Astrocyte (in vitro differentiated cells and primary cell): ENCODE measurements around the gene TEKT3. TPM values are rescaled to one million over a fixed set of nuclear protein-coding genes. Genes with fewer than 3 reads are reported as not detected.
A peak's percentile ranks its signal among the peaks of the same experiment; 100 is the strongest.

ENCODE experiments used
- DNase-seq: peaks from one replicate; pipeline ENCODE4 v3.0.0-alpha.2; 2010; ENCODE audit warnings: low read depth
- FAIRE-seq: peaks from 2 replicates; lab custom pipeline; 2011; peaks lifted over from hg19 to GRCh38; lab: Jason Lieb, UNC
- H2AFZ ChIP-seq: 2 replicates; pipeline ENCODE4 v1.6.0; 2012; ENCODE audit warnings: low read depth, low read length, inconsistent platforms
- H3K27ac ChIP-seq: 2 replicates; pipeline ENCODE4 v1.5.1; 2011; ENCODE audit warnings: low read depth, low read length, inconsistent platforms
- H3K27me3 ChIP-seq: 2 replicates; pipeline ENCODE4 v1.6.0; 2011; ENCODE audit warnings: low read length, inconsistent platforms; ENCODE audit not compliant: insufficient read depth
- H3K36me3 ChIP-seq: 2 replicates; pipeline ENCODE4 v1.5.1; 2011; ENCODE audit warnings: low read length, inconsistent platforms; ENCODE audit not compliant: insufficient read depth
- H3K4me1 ChIP-seq: 2 replicates; pipeline ENCODE4 v1.5.1; 2011; ENCODE audit warnings: low read length, inconsistent platforms; ENCODE audit not compliant: insufficient read depth
- H3K4me2 ChIP-seq: 2 replicates; pipeline ENCODE4 v1.6.0; 2012; ENCODE audit warnings: low read length, inconsistent platforms
- H3K4me3 ChIP-seq: 2 replicates; pipeline ENCODE4 v1.5.1; 2011; ENCODE audit warnings: low read depth, mild to moderate bottlenecking, low read length, inconsistent platforms; ENCODE audit not compliant: insufficient read depth
- H3K79me2 ChIP-seq: 2 replicates; pipeline ENCODE4 v1.6.0; 2012; ENCODE audit warnings: mild to moderate bottlenecking, low read length, inconsistent platforms; ENCODE audit not compliant: insufficient read depth
- H3K9ac ChIP-seq: 2 replicates; pipeline ENCODE4 v1.6.0; 2012; ENCODE audit warnings: mild to moderate bottlenecking, low read length, inconsistent platforms
- H3K9me3 ChIP-seq: 2 replicates; pipeline ENCODE4 v1.5.1; 2012; ENCODE audit warnings: low read depth, mild to moderate bottlenecking, low read length, inconsistent platforms; ENCODE audit not compliant: insufficient read depth
- H4K20me1 ChIP-seq: 2 replicates; pipeline ENCODE4 v1.6.0; 2012; ENCODE audit warnings: low read length, inconsistent platforms; ENCODE audit not compliant: insufficient read depth
- H3K27ac Mint-ChIP-seq: one replicate; pipeline ENCODE4 v1.8.0; 2021; ENCODE audit warnings: mild to moderate bottlenecking, mixed read lengths; ENCODE audit not compliant: unreplicated experiment
- H3K27me3 Mint-ChIP-seq: one replicate; pipeline ENCODE4 v1.8.0; 2021; ENCODE audit warnings: low read depth, mixed read lengths; ENCODE audit not compliant: unreplicated experiment
- H3K36me3 Mint-ChIP-seq: one replicate; pipeline ENCODE4 v1.8.0; 2021; ENCODE audit warnings: low read depth, mixed read lengths; ENCODE audit not compliant: unreplicated experiment
- H3K4me1 Mint-ChIP-seq: one replicate; pipeline ENCODE4 v1.8.0; 2021; ENCODE audit warnings: low read depth, mixed read lengths; ENCODE audit not compliant: unreplicated experiment
- H3K4me3 Mint-ChIP-seq: one replicate; pipeline ENCODE4 v1.8.0; 2021; ENCODE audit warnings: mild to moderate bottlenecking, moderate library complexity, mixed read lengths; ENCODE audit not compliant: unreplicated experiment
- H3K9me3 Mint-ChIP-seq: one replicate; pipeline ENCODE4 v1.8.0; 2021; ENCODE audit warnings: mild to moderate bottlenecking, mixed read lengths; ENCODE audit not compliant: unreplicated experiment
- EZH2 ChIP-seq: IDR thresholded peaks from 2 replicates; pipeline ENCODE4 v1.6.1; 2012; ENCODE audit warnings: mild to moderate bottlenecking, low read length, inconsistent platforms; ENCODE audit not compliant: insufficient read depth
- total RNA-seq: library from RNA; stranded (reverse); gene quantifications from 2 replicates; pipeline ENCODE4 v1.2.1, GENCODE V29; 2021
- TF ChIP-seq, protein P1 (sequence below): IDR thresholded peaks from 2 replicates; pipeline ENCODE4 v1.5.1; 2011; ENCODE audit warnings: low read depth, mild to moderate bottlenecking, inconsistent platforms, low read length, moderate library complexity; ENCODE audit not compliant: insufficient read depth

The TEKT3 gene
- total RNA-seq, 1 donor from 2014 or later = not detected

DNA sequence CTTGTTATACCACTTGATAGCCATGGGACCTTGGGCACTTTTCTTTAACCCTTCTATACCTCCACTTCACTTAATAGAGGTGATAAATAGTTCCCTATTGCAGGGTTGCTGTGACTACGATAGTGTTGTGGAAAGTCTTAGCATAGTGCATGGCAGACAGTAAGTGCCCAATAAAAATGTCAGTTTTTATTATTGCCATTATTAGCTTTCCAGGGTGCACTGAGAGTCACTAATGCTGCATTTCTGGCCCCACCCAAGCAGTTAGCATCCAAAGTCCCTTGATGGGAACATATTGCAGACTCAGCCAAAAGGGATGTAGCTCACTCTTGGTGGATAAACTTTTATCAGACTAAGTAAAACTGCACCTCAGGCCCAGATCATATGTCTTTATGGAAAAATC, 41.5 kb upstream of the TEKT3 start:
- Mint-ChIP-seq H3K4me3 (no peak overlapping the region), H3K27ac (no peak overlapping the region), H3K36me3 (no peaks in the 10 kb centered on the region), H3K4me1 (peaks cover 10% of the 10 kb centered on the region), H3K9me3 (peaks cover 6% of the 10 kb centered on the region), H3K27me3 (no peaks in the 10 kb centered on the region)
- TF ChIP-seq, protein P1, sequence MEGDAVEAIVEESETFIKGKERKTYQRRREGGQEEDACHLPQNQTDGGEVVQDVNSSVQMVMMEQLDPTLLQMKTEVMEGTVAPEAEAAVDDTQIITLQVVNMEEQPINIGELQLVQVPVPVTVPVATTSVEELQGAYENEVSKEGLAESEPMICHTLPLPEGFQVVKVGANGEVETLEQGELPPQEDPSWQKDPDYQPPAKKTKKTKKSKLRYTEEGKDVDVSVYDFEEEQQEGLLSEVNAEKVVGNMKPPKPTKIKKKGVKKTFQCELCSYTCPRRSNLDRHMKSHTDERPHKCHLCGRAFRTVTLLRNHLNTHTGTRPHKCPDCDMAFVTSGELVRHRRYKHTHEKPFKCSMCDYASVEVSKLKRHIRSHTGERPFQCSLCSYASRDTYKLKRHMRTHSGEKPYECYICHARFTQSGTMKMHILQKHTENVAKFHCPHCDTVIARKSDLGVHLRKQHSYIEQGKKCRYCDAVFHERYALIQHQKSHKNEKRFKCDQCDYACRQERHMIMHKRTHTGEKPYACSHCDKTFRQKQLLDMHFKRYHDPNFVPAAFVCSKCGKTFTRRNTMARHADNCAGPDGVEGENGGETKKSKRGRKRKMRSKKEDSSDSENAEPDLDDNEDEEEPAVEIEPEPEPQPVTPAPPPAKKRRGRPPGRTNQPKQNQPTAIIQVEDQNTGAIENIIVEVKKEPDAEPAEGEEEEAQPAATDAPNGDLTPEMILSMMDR = no peak
- TF ChIP-seq EZH2 = no peak
- no peaks in the 10 kb centered on the region for H3K79me2 ChIP-seq
- peaks cover 4% of the 10 kb centered on the region for H3K4me1 ChIP-seq
- no peak overlapping the region for H3K9ac ChIP-seq
- no peaks in the 10 kb centered on the region for H3K36me3 ChIP-seq
- no peak overlapping the region for H3K4me3 ChIP-seq
- no peak for FAIRE-seq
- H2AFZ ChIP-seq = no peak overlapping the region
- DNase-seq = no peak
- no peak overlapping the region for H3K4me2 ChIP-seq
- no peaks in the 10 kb centered on the region for H3K9me3 ChIP-seq
- H3K27ac ChIP-seq = no peak overlapping the region
- no peaks in the 10 kb centered on the region for H4K20me1 ChIP-seq
- H3K27me3 ChIP-seq = no peaks in the 10 kb centered on the region

DNA sequence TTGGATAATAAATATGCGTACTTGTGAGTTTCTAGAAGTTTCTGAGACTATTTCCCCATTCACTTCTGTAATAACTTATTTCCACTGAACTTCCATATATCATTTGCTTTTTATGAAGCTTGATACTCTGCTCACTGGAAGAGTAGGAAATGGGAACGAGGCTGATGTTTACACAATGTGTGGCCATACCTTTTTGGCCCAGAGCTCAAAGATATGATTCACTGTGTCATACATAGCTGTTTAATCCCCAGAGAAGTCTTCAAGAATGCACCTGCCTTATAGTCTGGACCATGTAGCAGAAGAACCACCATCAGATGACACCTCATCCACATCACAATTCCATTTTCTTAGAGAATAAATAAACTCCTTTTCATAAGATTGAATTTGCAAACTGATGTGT, 40.3 kb upstream of the TEKT3 start:
- no peaks in the 10 kb centered on the region for H3K27me3 Mint-ChIP-seq
- no peak overlapping the region for H3K4me3 Mint-ChIP-seq
- DNase-seq (no peak), FAIRE-seq (no peak)
- H4K20me1 ChIP-seq = no peaks in the 10 kb centered on the region
- no peak overlapping the region for H3K27ac Mint-ChIP-seq
- peaks cover 15% of the 10 kb centered on the region for H3K4me1 ChIP-seq
- H3K27ac ChIP-seq = no peak overlapping the region
- H2AFZ ChIP-seq = no peak overlapping the region
- no peaks in the 10 kb centered on the region for H3K79me2 ChIP-seq
- no peaks in the 10 kb centered on the region for H3K9me3 ChIP-seq
- no peak for TF ChIP-seq EZH2
- TF ChIP-seq, protein P1 = no peak
- H3K4me2 ChIP-seq = no peak overlapping the region
- no peak overlapping the region for H3K9ac ChIP-seq
- no peaks in the 10 kb centered on the region for H3K27me3 ChIP-seq
- H3K36me3 ChIP-seq = no peaks in the 10 kb centered on the region
- peaks cover 18% of the 10 kb centered on the region for H3K4me1 Mint-ChIP-seq
- H3K4me3 ChIP-seq = no peak overlapping the region
- H3K36me3 Mint-ChIP-seq = no peaks in the 10 kb centered on the region
- H3K9me3 Mint-ChIP-seq = peaks cover 1% of the 10 kb centered on the region

DNA sequence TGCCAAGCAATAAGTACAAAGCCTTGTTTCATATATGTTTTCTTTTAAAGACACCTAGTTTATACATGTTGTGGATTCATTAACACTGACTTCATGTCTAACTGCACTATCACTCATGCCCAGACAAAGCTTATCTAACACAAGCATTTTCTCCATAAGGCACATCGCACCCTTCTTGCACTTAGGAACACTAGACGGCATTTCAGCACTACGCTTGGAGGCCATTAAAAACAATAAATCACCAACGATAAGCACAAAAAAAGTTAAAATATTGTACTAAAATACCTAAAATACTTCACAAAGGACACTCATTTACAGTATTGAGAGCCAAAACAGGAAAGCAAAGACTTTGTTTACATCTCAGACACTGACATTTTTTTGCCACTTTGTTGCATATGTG, 39.0 kb upstream of the TEKT3 start:
- H2AFZ ChIP-seq = no peak overlapping the region
- no peak overlapping the region for H3K9ac ChIP-seq
- Mint-ChIP-seq H3K36me3 (no peaks in the 10 kb centered on the region), H3K27me3 (no peaks in the 10 kb centered on the region), H3K4me3 (peak overlapping the region; percentile 10), H3K27ac (no peak overlapping the region), H3K4me1 (peaks cover 19% of the 10 kb centered on the region), H3K9me3 (no peaks in the 10 kb centered on the region)
- no peaks in the 10 kb centered on the region for H3K27me3 ChIP-seq
- H3K4me1 ChIP-seq = peaks cover 16% of the 10 kb centered on the region
- H3K79me2 ChIP-seq = no peaks in the 10 kb centered on the region
- no peak overlapping the region for H3K27ac ChIP-seq
- no peak for FAIRE-seq
- H3K4me3 ChIP-seq = no peak overlapping the region
- TF ChIP-seq, protein P1 = no peak
- no peak for TF ChIP-seq EZH2
- H4K20me1 ChIP-seq = no peaks in the 10 kb centered on the region
- no peak for DNase-seq
- no peaks in the 10 kb centered on the region for H3K36me3 ChIP-seq
- no peaks in the 10 kb centered on the region for H3K9me3 ChIP-seq
- H3K4me2 ChIP-seq = no peak overlapping the region
